ENCODE measurements around the gene EPHX1. TPM values are rescaled to one million over a fixed set of nuclear protein-coding genes. Genes with fewer than 3 reads are reported as not detected.

EPHX1 gene
- total RNA-seq, 2 experiments from 2014 or later, result 2.1 to 3.6 TPM

GRCh38 chr1:225838793-225839192 is 28.9 kb downstream of the EPHX1 start:
- DNase-seq, result no peak
- ChIA-PET POLR2A (interaction anchor here (0.7 to 0.9 kb wide), 2 partner anchors 10 to 371 kb away, joined by 3 read pairs; no protein-coding TSS in a partner anchor), CTCF (no interaction called here)
- H3K27ac Mint-ChIP-seq, result no peak overlapping the region
- no peak for ATAC-seq
- H3K4me1 Mint-ChIP-seq (ENCODE audit: low read depth), result peaks cover 11% of the 10 kb centered on the region
- intact Hi-C loops (cut with micrococcal nuclease), result no loop called here
- H3K36me3 Mint-ChIP-seq (ENCODE audit: low read depth), result no peaks in the 10 kb centered on the region
- no peak for TF ChIP-seq CTCF (IDR thresholded peaks at IDR 0.05)
- no peak overlapping the region for H3K4me3 Mint-ChIP-seq
- H3K27me3 Mint-ChIP-seq, result no peaks in the 10 kb centered on the region
- no peaks in the 10 kb centered on the region for H3K9me3 Mint-ChIP-seq

GRCh38 chr1:225840223-225840610 is 30.3 kb downstream of the EPHX1 start:
- CTCF ChIA-PET, result interaction anchor here (1.2 kb wide), 1 partner anchor 68 kb away, joined by 3 read pairs; no protein-coding TSS in a partner anchor
- Mint-ChIP-seq H3K27ac (no peak overlapping the region), H3K9me3 (no peaks in the 10 kb centered on the region), H3K36me3 (ENCODE audit: low read depth) (no peaks in the 10 kb centered on the region), H3K27me3 (no peaks in the 10 kb centered on the region), H3K4me3 (no peak overlapping the region), H3K4me1 (ENCODE audit: low read depth) (peaks cover 14% of the 10 kb centered on the region)
- ATAC-seq (no peak), DNase-seq (no peak)
- intact Hi-C loops (cut with micrococcal nuclease), result no loop called here
- TF ChIP-seq CTCF (IDR thresholded peaks at IDR 0.05), result no peak
- POLR2A ChIA-PET, result no interaction called here

- intact Hi-C loops (cut with micrococcal nuclease), result no loop called here
- peaks cover 14% of the 10 kb centered on the region for H3K4me1 Mint-ChIP-seq (ENCODE audit: low read depth)
- H3K36me3 Mint-ChIP-seq (ENCODE audit: low read depth), result no peaks in the 10 kb centered on the region
- H3K27ac Mint-ChIP-seq, result no peak overlapping the region
- TF ChIP-seq CTCF (IDR thresholded peaks at IDR 0.05), result no peak
- ChIA-PET POLR2A (no interaction called here), CTCF (interaction anchor here (1.2 kb wide), 1 partner anchor 68 kb away, joined by 3 read pairs; no protein-coding TSS in a partner anchor)
- H3K9me3 Mint-ChIP-seq, result no peaks in the 10 kb centered on the region
- no peak overlapping the region for H3K4me3 Mint-ChIP-seq
- no peaks in the 10 kb centered on the region for H3K27me3 Mint-ChIP-seq
- DNase-seq (no peak), ATAC-seq (no peak)
Measured at GRCh38 chr1:225840713-225841112, 30.8 kb downstream of the EPHX1 start.

GRCh38 chr1:225842074-225842473 is 32.1 kb downstream of the EPHX1 start:
- H3K27ac Mint-ChIP-seq, result peak overlapping the region; percentile 46
- no peaks in the 10 kb centered on the region for H3K27me3 Mint-ChIP-seq
- DNase-seq (peak; percentile 38), ATAC-seq (peak; percentile 57)
- peaks cover 2% of the 10 kb centered on the region for H3K36me3 Mint-ChIP-seq (ENCODE audit: low read depth)
- intact Hi-C loops (cut with micrococcal nuclease), result no loop called here
- peaks cover 17% of the 10 kb centered on the region for H3K4me1 Mint-ChIP-seq (ENCODE audit: low read depth)
- no peaks in the 10 kb centered on the region for H3K9me3 Mint-ChIP-seq
- ChIA-PET CTCF (interaction anchor here (1.3 kb wide), 1 partner anchor 9 kb away, joined by 3 read pairs; no protein-coding TSS in a partner anchor), POLR2A (interaction anchor here (1.0 to 1.7 kb wide), 2 partner anchors 9 to 40 kb away, joined by 3 to 4 read pairs; partner anchors contain the start of gene TMEM63A)
- no peak overlapping the region for H3K4me3 Mint-ChIP-seq
- TF ChIP-seq CTCF (IDR thresholded peaks at IDR 0.05), result no peak

- no peak for TF ChIP-seq CTCF (IDR thresholded peaks at IDR 0.05)
- Mint-ChIP-seq H3K27me3 (no peaks in the 10 kb centered on the region), H3K36me3 (ENCODE audit: low read depth) (peaks cover 2% of the 10 kb centered on the region), H3K4me3 (no peak overlapping the region), H3K27ac (no peak overlapping the region), H3K4me1 (ENCODE audit: low read depth) (peaks cover 24% of the 10 kb centered on the region), H3K9me3 (no peaks in the 10 kb centered on the region)
- no peak for ATAC-seq
- ChIA-PET POLR2A (interaction anchor here (0.7 to 1.7 kb wide), 2 partner anchors 9 to 366 kb away, joined by 3 to 4 read pairs; no protein-coding TSS in a partner anchor), CTCF (interaction anchor here (1.3 kb wide), 1 partner anchor 9 kb away, joined by 3 read pairs; no protein-coding TSS in a partner anchor)
- DNase-seq, result no peak
- intact Hi-C loops (cut with micrococcal nuclease), result no loop called here
Measured at GRCh38 chr1:225842788-225843425, 33.0 kb downstream of the EPHX1 start.
